GM12878 (cell line): ENCODE results near the gene TIE1. TPM values are rescaled to one million over a fixed set of nuclear protein-coding genes. Genes with fewer than 3 reads are reported as not detected.

Experiments
- ATAC-seq: fragments of 200-7000 bp; cut with Tn5 transposase; 3 replicates; pipeline ENCODE4 v1.9.1; 2020; ENCODE audit warnings: mild to moderate bottlenecking, moderate library complexity
- BruUV-seq: library from RNA; stranded (reverse); fragments of 400-500 nt; replicated peaks from 2 replicates; lab custom pipeline; 2021; lab: Mats Ljungman, UMichigan
- CTCF ChIA-PET: fragments of 300-600 bp; sonication (Branson Sonifier 250); formaldehyde crosslinking; extraction: SDS; loops from one replicate; lab custom pipeline; 2021; ENCODE audit warnings: inconsistent platforms; lab: Yijun Ruan, JAX
- POLR2A ChIA-PET: fragments of 350-600 bp; formaldehyde crosslinking; extraction: SDS; loops from one replicate; lab custom pipeline; 2021; ENCODE audit warnings: inconsistent platforms; lab: Charles Lee
- RAD21 ChIA-PET: fragments of 300-600 bp; sonication (Branson Sonifier 250); formaldehyde crosslinking; loops from one replicate; lab custom pipeline; 2023; ENCODE audit warnings: antibody characterized with exemption; ENCODE audit not compliant: unreplicated experiment; lab: Charles Lee
- SMC1A ChIA-PET: fragments of 300-600 bp; sonication (Branson Sonifier 250); formaldehyde crosslinking; loops from one replicate; lab custom pipeline; 2023; ENCODE audit not compliant: unreplicated experiment, uncharacterized antibody; lab: Charles Lee
- DNase-seq: peaks from one replicate; pipeline ENCODE4 v3.0.0-alpha.2; 2011; ENCODE audit warnings: low read depth, low spot score
- FAIRE-seq: peaks from 3 replicates; lab custom pipeline; 2011; peaks lifted over from hg19 to GRCh38; lab: Jason Lieb, UNC
- H2AFZ ChIP-seq: 2 replicates; pipeline ENCODE4 v1.6.0; 2011; ENCODE audit warnings: low read depth, low read length, control low read depth; ENCODE audit not compliant: control insufficient read depth
- H3K27ac ChIP-seq: 2 replicates; pipeline ENCODE4 v1.5.1; 2011; ENCODE audit warnings: control low read depth; ENCODE audit not compliant: control insufficient read depth, insufficient read depth
- H3K27me3 ChIP-seq, 2 experiments: replicated peaks in 1 of 2; 2 replicates each; pipeline versions ENCODE4 v1.6.0 to v1.6.1; 2011; ENCODE audit warnings: low read length in 1 of 2; ENCODE audit not compliant: control insufficient read depth in 2 of 2, insufficient read depth in 2 of 2
- H3K36me3 ChIP-seq, 2 experiments: 2 replicates each; pipeline ENCODE4 v1.5.1; 2011; ENCODE audit warnings: low read length in 1 of 2; ENCODE audit not compliant: control insufficient read depth in 2 of 2, insufficient read depth in 2 of 2
- H3K4me1 ChIP-seq: 2 replicates; pipeline ENCODE4 v1.6.1; 2011; ENCODE audit warnings: mild to moderate bottlenecking, low read length, moderate library complexity, mixed read lengths; ENCODE audit not compliant: control insufficient read depth, insufficient read depth
- H3K4me2 ChIP-seq: 2 replicates; pipeline ENCODE4 v1.6.0; 2011; ENCODE audit warnings: control low read depth; ENCODE audit not compliant: control insufficient read depth, insufficient read depth
- H3K4me3 ChIP-seq: fragments of 200-600 bp; sonication (generic); 2 replicates; pipeline ENCODE4 v1.5.1; 2016
- H3K79me2 ChIP-seq: 2 replicates; pipeline ENCODE4 v1.6.0; 2011; ENCODE audit warnings: low read length; ENCODE audit not compliant: control insufficient read depth, insufficient read depth
- H3K9ac ChIP-seq: 2 replicates; pipeline ENCODE4 v1.8.0; 2011; ENCODE audit warnings: low read length, control low read depth, mixed read lengths; ENCODE audit not compliant: control insufficient read depth, insufficient read depth
- H3K9me3 ChIP-seq: replicated peaks from 3 replicates; pipeline ENCODE4 v1.5.1; 2011; ENCODE audit warnings: mild to moderate bottlenecking, low read length; ENCODE audit not compliant: control insufficient read depth, insufficient read depth
- H4K20me1 ChIP-seq: 2 replicates; pipeline ENCODE4 v1.6.0; 2011; ENCODE audit not compliant: control insufficient read depth, insufficient read depth
- E2F4 ChIP-seq: IDR thresholded peaks from 2 replicates; pipeline ENCODE4 v1.6.1; 2012; ENCODE audit warnings: low read depth, low read length, improper control_type of control experiment
- EED ChIP-seq: sonication (generic); IDR thresholded peaks from 2 replicates; pipeline ENCODE4 v1.6.1; 2016; ENCODE audit warnings: antibody characterized with exemption, low read depth
- IKZF1 ChIP-seq: fragments of 450-650 bp; conservative IDR thresholded peaks from 2 replicates; pipeline ENCODE4 v1.6.1; 2017; ENCODE audit warnings: antibody characterized with exemption, mild to moderate bottlenecking
- NR2C2 ChIP-seq: IDR thresholded peaks from 2 replicates; pipeline ENCODE4 v1.6.1; 2011; ENCODE audit warnings: borderline replicate concordance, low read depth; ENCODE audit not compliant: control insufficient read depth, insufficient read length
- PAX8 ChIP-seq: fragments of 450-650 bp; IDR thresholded peaks from 2 replicates; pipeline ENCODE4 v1.6.1; 2017; ENCODE audit warnings: mild to moderate bottlenecking, moderate library complexity
- RFX5 ChIP-seq: IDR thresholded peaks from 2 replicates; pipeline ENCODE4 v1.6.1; 2011; ENCODE audit warnings: low read depth, low read length, improper control_type of control experiment
- SMAD5 ChIP-seq: IDR thresholded peaks from 2 replicates; pipeline ENCODE4 v1.6.1; 2016; ENCODE audit warnings: antibody characterized with exemption, low read depth
- YBX1 ChIP-seq: fragments of 450-650 bp; IDR thresholded peaks from 2 replicates; pipeline ENCODE4 v1.6.1; 2016; ENCODE audit warnings: antibody characterized with exemption
- ZNF622 ChIP-seq: fragments of 450-650 bp; IDR thresholded peaks from 2 replicates; pipeline ENCODE4 v1.6.1; 2017; ENCODE audit warnings: mild to moderate bottlenecking, inconsistent platforms
- ZZZ3 ChIP-seq: IDR thresholded peaks from 2 replicates; pipeline ENCODE4 v1.6.1; 2011; ENCODE audit warnings: low read depth; ENCODE audit not compliant: control insufficient read depth, insufficient read length
- WGBS: methylation state at CpG from one replicate; pipeline ENCODE4 v1.1.6; 2016; ENCODE audit warnings: low lambda C conversion rate; ENCODE audit not compliant: insufficient replicate concordance, insufficient coverage; ENCODE audit errors: missing lambda C conversion rate; 5-methylcytosine and 5-hydroxymethylcytosine counted together
- in situ Hi-C: fragments of 300-500 bp; cut with MboI; formaldehyde crosslinking; loops from 9 replicates; pipeline ENCODE4 v1.14.3; 2018; ENCODE audit warnings: mixed read lengths
- intact Hi-C: fragments of 100-400 bp; cut with micrococcal nuclease; formaldehyde crosslinking; loops from one replicate; pipeline ENCODE4 v1.14.2; 2022; ENCODE audit not compliant: unreplicated experiment
- polyA plus RNA-seq, 11 experiments: library from polyadenylated mRNA; depleted of rRNA in 4 of 11; unstranded in 6 of 11; stranded (reverse) in 5 of 11; fragments of >200 nt; fragmentation: Nextera tagmentation in 4 of 11; fragmentation: Illumina TruSeq in 1 of 11; extraction: Ambion mirVana in 4 of 11; extraction: Trizol in 1 of 11; gene quantifications; 1 replicate in 1 of 11; 2 replicates in 10 of 11; pipeline versions ENCODE4 v1.2.1 to v1.2.3, GENCODE V29; 2011 to 2016; ENCODE audit warnings: inconsistent platforms in 2 of 11, missing spikeins in 2 of 11, low read depth in 1 of 11
- total RNA-seq, 4 experiments: library from RNA; depleted of rRNA in 3 of 4; stranded (reverse); fragments of >200 nt in 3 of 4; fragmentation: Illumina TruSeq in 1 of 4; extraction: Trizol in 1 of 4; gene quantifications; 2 replicates each; pipeline versions ENCODE4 v1.2.1 to v1.2.3, GENCODE V29; 2013 to 2021

Gene TIE1
- total and polyA plus RNA-seq, 10 of the 15 experiments (the other 5 are each of a cell fraction or from before 2014, with no cell fraction given) = 0.26 to 3.9 (median 1.3) TPM

DNA sequence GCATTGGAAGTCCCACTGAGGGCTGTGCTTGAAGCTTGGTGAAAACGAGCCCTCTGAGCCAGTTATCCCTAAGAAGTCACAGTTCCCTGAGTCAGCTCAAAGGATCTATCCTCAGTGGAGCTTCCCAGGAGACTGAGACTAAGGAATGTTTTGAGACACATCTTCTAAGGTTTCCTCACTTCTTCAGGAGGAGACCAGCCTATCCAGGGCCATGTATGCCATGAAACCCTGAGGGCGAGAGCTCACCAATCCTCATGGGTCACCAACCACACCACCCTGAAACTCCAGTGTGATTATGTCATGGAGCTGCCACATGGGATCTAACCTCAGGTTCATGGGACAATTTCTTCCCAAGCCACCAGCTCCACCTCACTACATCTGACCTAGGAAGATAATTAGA is 7.6 kb upstream of the TIE1 start:
- intact Hi-C loops = no loop called here
- ChIA-PET CTCF (interaction anchor here (0.9 to 4.3 kb wide), 3 partner anchors 13 to 64 kb away, joined by 3 to 19 read pairs (median 3); no protein-coding TSS in a partner anchor), RAD21 (interaction anchor here (4.7 kb wide), 1 partner anchor 54 kb away, joined by 30 read pairs; no protein-coding TSS in a partner anchor), POLR2A (interaction anchor here (0.7 to 3.0 kb wide), 3 partner anchors 9 to 54 kb away, joined by 3 to 11 read pairs (median 3); no protein-coding TSS in a partner anchor), SMC1A (interaction anchor here (1.2 to 5.9 kb wide), 4 partner anchors 19 to 66 kb away, joined by 3 to 40 read pairs (median 4); no protein-coding TSS in a partner anchor)
- no peaks in the 10 kb centered on the region for H3K9me3 ChIP-seq
- no peak overlapping the region for H2AFZ ChIP-seq
- H3K4me3 ChIP-seq = no peak overlapping the region
- TF ChIP-seq ZZZ3 (no peak), NR2C2 (no peak), IKZF1 (no peak), EED (no peak), ZNF622 (no peak), YBX1 (no peak), RFX5 (no peak), E2F4 (no peak), PAX8 (no peak), SMAD5 (no peak)
- in situ Hi-C loops = no loop called here
- no peak overlapping the region for H3K27ac ChIP-seq
- H3K9ac ChIP-seq = no peak overlapping the region
- no peaks in the 10 kb centered on the region for H3K36me3 ChIP-seq
- DNase-seq = no peak
- ATAC-seq = no peak
- no TSS peak for BruUV-seq
- no peaks in the 10 kb centered on the region for H4K20me1 ChIP-seq
- H3K79me2 ChIP-seq = no peaks in the 10 kb centered on the region
- 50% methylated on average over 2 of the region's 2 CpGs for WGBS
- H3K4me1 ChIP-seq = peaks cover 13% of the 10 kb centered on the region
- no peak overlapping the region for H3K4me2 ChIP-seq
- no peaks in the 10 kb centered on the region; a peak in 1 of 4 replicates for H3K27me3 ChIP-seq
- no peak for FAIRE-seq
